Measurements from ENCODE around the gene AUH.

Gene AUH

GRCh38 chr9:91220491-91221135 lies 141.1 kb downstream of the AUH start:
- no peak for TF ChIP-seq RAD21 (IDR thresholded peaks at IDR 0.05; ENCODE audit: low read depth)

GRCh38 chr9:91220021-91220420 lies 141.7 kb downstream of the AUH start:
- no peak for TF ChIP-seq CREB1 (IDR thresholded peaks at IDR 0.05; ENCODE audit: low read depth)

DNA sequence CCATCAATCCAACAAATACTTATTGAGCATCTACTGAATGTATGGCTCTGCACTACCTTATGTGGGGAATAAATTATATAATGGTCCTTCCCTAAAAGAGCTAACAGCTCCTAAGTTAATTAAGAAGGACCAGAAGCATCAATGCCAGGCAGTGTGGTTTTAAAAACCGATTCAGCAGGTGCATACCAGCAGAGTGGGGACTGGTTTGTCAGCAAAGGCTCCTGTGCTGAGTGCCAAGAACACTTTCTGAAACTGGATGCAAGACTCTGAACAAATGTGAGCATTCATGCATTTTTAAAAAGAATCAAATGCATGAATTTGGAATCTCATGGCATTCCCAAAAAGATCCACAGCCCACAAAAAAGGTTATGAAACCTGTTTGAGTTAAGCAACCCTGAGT lies 142.2 kb downstream of the AUH start:
- no peak for TF ChIP-seq TCF12 (IDR thresholded peaks at IDR 0.05; ENCODE audit: low read depth)
- TF ChIP-seq ZBTB7A (IDR thresholded peaks at IDR 0.05; ENCODE audit: low read depth): no peak
- no peak for TF ChIP-seq TEAD4 (IDR thresholded peaks at IDR 0.05)
- TF ChIP-seq CREB1 (IDR thresholded peaks at IDR 0.05; ENCODE audit: low read depth): no peak
- TF ChIP-seq CEBPB (IDR thresholded peaks at IDR 0.05): no peak
- TF ChIP-seq YY1 (IDR thresholded peaks at IDR 0.05; ENCODE audit: low read depth): no peak
- TF ChIP-seq, protein P1, sequence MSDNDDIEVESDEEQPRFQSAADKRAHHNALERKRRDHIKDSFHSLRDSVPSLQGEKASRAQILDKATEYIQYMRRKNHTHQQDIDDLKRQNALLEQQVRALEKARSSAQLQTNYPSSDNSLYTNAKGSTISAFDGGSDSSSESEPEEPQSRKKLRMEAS (IDR thresholded peaks at IDR 0.05): no peak
- TF ChIP-seq NFIC (IDR thresholded peaks at IDR 0.05): no peak
- no peak for TF ChIP-seq FOXM1 (IDR thresholded peaks at IDR 0.05; ENCODE audit: borderline replicate concordance, low read depth)
- TF ChIP-seq EP300 (IDR thresholded peaks at IDR 0.05; ENCODE audit: borderline replicate concordance): no peak
- TF ChIP-seq, protein P2, sequence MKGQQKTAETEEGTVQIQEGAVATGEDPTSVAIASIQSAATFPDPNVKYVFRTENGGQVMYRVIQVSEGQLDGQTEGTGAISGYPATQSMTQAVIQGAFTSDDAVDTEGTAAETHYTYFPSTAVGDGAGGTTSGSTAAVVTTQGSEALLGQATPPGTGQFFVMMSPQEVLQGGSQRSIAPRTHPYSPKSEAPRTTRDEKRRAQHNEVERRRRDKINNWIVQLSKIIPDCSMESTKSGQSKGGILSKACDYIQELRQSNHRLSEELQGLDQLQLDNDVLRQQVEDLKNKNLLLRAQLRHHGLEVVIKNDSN (IDR thresholded peaks at IDR 0.05): no peak
- TF ChIP-seq, protein P3, sequence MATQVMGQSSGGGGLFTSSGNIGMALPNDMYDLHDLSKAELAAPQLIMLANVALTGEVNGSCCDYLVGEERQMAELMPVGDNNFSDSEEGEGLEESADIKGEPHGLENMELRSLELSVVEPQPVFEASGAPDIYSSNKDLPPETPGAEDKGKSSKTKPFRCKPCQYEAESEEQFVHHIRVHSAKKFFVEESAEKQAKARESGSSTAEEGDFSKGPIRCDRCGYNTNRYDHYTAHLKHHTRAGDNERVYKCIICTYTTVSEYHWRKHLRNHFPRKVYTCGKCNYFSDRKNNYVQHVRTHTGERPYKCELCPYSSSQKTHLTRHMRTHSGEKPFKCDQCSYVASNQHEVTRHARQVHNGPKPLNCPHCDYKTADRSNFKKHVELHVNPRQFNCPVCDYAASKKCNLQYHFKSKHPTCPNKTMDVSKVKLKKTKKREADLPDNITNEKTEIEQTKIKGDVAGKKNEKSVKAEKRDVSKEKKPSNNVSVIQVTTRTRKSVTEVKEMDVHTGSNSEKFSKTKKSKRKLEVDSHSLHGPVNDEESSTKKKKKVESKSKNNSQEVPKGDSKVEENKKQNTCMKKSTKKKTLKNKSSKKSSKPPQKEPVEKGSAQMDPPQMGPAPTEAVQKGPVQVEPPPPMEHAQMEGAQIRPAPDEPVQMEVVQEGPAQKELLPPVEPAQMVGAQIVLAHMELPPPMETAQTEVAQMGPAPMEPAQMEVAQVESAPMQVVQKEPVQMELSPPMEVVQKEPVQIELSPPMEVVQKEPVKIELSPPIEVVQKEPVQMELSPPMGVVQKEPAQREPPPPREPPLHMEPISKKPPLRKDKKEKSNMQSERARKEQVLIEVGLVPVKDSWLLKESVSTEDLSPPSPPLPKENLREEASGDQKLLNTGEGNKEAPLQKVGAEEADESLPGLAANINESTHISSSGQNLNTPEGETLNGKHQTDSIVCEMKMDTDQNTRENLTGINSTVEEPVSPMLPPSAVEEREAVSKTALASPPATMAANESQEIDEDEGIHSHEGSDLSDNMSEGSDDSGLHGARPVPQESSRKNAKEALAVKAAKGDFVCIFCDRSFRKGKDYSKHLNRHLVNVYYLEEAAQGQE (IDR thresholded peaks at IDR 0.05; ENCODE audit: low read depth): no peak
- no peak for TF ChIP-seq RAD21 (IDR thresholded peaks at IDR 0.05; ENCODE audit: low read depth)
- TF ChIP-seq EGR1 (IDR thresholded peaks at IDR 0.05): no peak
- no peak for TF ChIP-seq TAF1 (IDR thresholded peaks at IDR 0.05; ENCODE audit: low read depth)

GRCh38 chr9:91217388-91217787 lies 144.3 kb downstream of the AUH start:
- TF ChIP-seq NFIC (IDR thresholded peaks at IDR 0.05) (no peak), TAF1 (IDR thresholded peaks at IDR 0.05; ENCODE audit: low read depth) (no peak), TCF12 (IDR thresholded peaks at IDR 0.05; ENCODE audit: low read depth) (no peak), CREB1 (IDR thresholded peaks at IDR 0.05; ENCODE audit: low read depth) (no peak), CEBPB (IDR thresholded peaks at IDR 0.05) (no peak), EGR1 (IDR thresholded peaks at IDR 0.05) (no peak), YY1 (IDR thresholded peaks at IDR 0.05; ENCODE audit: low read depth) (no peak), EP300 (IDR thresholded peaks at IDR 0.05; ENCODE audit: borderline replicate concordance) (no peak), ZBTB7A (IDR thresholded peaks at IDR 0.05; ENCODE audit: low read depth) (no peak), TEAD4 (IDR thresholded peaks at IDR 0.05) (no peak), RAD21 (IDR thresholded peaks at IDR 0.05; ENCODE audit: low read depth) (no peak), FOXM1 (IDR thresholded peaks at IDR 0.05; ENCODE audit: borderline replicate concordance, low read depth) (no peak)
- TF ChIP-seq, protein P3 (IDR thresholded peaks at IDR 0.05; ENCODE audit: low read depth): no peak
- TF ChIP-seq, protein P1 (IDR thresholded peaks at IDR 0.05): no peak
- TF ChIP-seq, protein P2 (IDR thresholded peaks at IDR 0.05): no peak

DNA sequence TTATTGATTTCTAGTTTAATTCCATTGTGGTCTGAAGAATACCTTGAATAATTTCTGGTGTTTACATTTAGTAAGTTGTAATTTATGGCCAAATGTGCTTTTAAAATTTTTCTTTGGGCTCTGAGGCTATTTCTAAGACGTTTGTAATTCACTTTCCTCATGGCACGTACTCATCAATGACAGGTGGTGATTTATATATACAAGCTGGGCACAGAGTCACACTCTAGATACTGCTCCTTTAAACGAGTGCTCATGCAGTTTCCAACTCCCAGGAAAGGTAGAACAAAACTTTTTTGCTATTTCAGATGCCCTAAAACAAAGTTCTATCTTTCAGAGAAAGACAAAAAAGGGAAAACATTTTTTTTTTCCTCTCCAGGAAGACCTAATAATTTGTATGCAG lies 146.9 kb downstream of the AUH start:
- no peak for TF ChIP-seq CREB1 (IDR thresholded peaks at IDR 0.05; ENCODE audit: low read depth)

DNA sequence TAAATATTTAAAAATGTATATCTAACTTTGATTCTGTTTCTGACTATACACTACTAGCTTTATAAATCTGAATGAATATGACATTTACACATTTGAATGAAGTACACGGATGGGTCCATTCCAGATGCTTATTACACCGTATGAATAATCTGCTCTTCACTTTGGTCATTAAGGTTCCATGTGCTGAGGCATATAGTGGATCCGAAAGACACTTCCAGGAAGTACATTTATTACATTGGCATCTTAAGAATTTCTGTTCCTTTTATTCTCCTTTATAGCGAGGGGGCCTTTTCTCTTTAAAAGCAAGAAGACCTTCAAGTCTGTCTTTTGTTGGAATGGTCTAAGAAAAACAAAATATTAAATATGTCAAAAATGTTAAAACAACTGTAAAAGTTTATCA lies 147.6 kb downstream of the AUH start:
- TF ChIP-seq TAF1 (IDR thresholded peaks at IDR 0.05; ENCODE audit: low read depth): no peak
- no peak for TF ChIP-seq CREB1 (IDR thresholded peaks at IDR 0.05; ENCODE audit: low read depth)
- TF ChIP-seq, protein P2 (IDR thresholded peaks at IDR 0.05): no peak
- no peak for TF ChIP-seq EGR1 (IDR thresholded peaks at IDR 0.05)
- no peak for TF ChIP-seq TCF12 (IDR thresholded peaks at IDR 0.05; ENCODE audit: low read depth)
- TF ChIP-seq RAD21 (IDR thresholded peaks at IDR 0.05; ENCODE audit: low read depth): no peak
- TF ChIP-seq EP300 (IDR thresholded peaks at IDR 0.05; ENCODE audit: borderline replicate concordance): no peak
- TF ChIP-seq YY1 (IDR thresholded peaks at IDR 0.05; ENCODE audit: low read depth): no peak
- TF ChIP-seq FOXM1 (IDR thresholded peaks at IDR 0.05; ENCODE audit: borderline replicate concordance, low read depth): no peak
- TF ChIP-seq CEBPB (IDR thresholded peaks at IDR 0.05): no peak
- TF ChIP-seq NFIC (IDR thresholded peaks at IDR 0.05): no peak
- no peak for TF ChIP-seq TEAD4 (IDR thresholded peaks at IDR 0.05)
- TF ChIP-seq, protein P3 (IDR thresholded peaks at IDR 0.05; ENCODE audit: low read depth): no peak
- TF ChIP-seq, protein P1 (IDR thresholded peaks at IDR 0.05): no peak
- no peak for TF ChIP-seq ZBTB7A (IDR thresholded peaks at IDR 0.05; ENCODE audit: low read depth)

Measured in Ishikawa (cell line).